22Rv1 (cell line): ENCODE measurements around the gene C1QL1.

Experiments used
- ZFX ChIP-seq: fragments of 450-650 bp; IDR thresholded peaks from 2 replicates; pipeline ENCODE4 v1.6.1; 2017; ENCODE audit warnings: antibody characterized with exemption, borderline replicate concordance
- TF ChIP-seq, protein P1 (sequence below): fragments of 450-650 bp; IDR thresholded peaks from 2 replicates; pipeline ENCODE4 v1.5.1; 2017; ENCODE audit warnings: mild to moderate bottlenecking

- no peak for TF ChIP-seq ZFX
- TF ChIP-seq, protein P1, sequence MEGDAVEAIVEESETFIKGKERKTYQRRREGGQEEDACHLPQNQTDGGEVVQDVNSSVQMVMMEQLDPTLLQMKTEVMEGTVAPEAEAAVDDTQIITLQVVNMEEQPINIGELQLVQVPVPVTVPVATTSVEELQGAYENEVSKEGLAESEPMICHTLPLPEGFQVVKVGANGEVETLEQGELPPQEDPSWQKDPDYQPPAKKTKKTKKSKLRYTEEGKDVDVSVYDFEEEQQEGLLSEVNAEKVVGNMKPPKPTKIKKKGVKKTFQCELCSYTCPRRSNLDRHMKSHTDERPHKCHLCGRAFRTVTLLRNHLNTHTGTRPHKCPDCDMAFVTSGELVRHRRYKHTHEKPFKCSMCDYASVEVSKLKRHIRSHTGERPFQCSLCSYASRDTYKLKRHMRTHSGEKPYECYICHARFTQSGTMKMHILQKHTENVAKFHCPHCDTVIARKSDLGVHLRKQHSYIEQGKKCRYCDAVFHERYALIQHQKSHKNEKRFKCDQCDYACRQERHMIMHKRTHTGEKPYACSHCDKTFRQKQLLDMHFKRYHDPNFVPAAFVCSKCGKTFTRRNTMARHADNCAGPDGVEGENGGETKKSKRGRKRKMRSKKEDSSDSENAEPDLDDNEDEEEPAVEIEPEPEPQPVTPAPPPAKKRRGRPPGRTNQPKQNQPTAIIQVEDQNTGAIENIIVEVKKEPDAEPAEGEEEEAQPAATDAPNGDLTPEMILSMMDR, result no peak
Measured at GRCh38 chr17:44941712-44942331, 26.3 kb downstream of the C1QL1 start.
